ENCODE data around the gene RAP1GAP2. TPM values are rescaled to one million over a fixed set of nuclear protein-coding genes. Genes with fewer than 3 reads are reported as not detected.
A peak's percentile ranks its signal among the peaks of the same experiment; 100 is the strongest.

RAP1GAP2 gene
- total RNA-seq, 1 donor from 2014 or later, result 17.0 TPM

- no peaks in the 10 kb centered on the region for H3K9me3 ChIP-seq
- H3K27me3 ChIP-seq (ENCODE audit: low read depth), result no peaks in the 10 kb centered on the region
- H3K36me3 ChIP-seq, result no peaks in the 10 kb centered on the region
- no peak for DNase-seq
- no peaks in the 10 kb centered on the region for H3K4me1 ChIP-seq
- intact Hi-C loops (cut with DNase I), result no loop called here
- H3K4me3 ChIP-seq, result no peak overlapping the region
- TF ChIP-seq CTCF (IDR thresholded peaks at IDR 0.05), result no peak
- no peak for ATAC-seq
- H3K27ac ChIP-seq, result no peak overlapping the region
These were observed 168.6 kb downstream of the RAP1GAP2 start for GRCh38 chr17:2964831-2965230.

GRCh38 chr17:2965621-2966595 lies 169.7 kb downstream of the RAP1GAP2 start:
- Histone ChIP-seq H3K4me3 (no peak overlapping the region), H3K36me3 (no peaks in the 10 kb centered on the region), H3K27ac (no peak overlapping the region), H3K4me1 (no peaks in the 10 kb centered on the region), H3K27me3 (ENCODE audit: low read depth) (no peaks in the 10 kb centered on the region), H3K9me3 (no peaks in the 10 kb centered on the region)
- TF ChIP-seq CTCF (IDR thresholded peaks at IDR 0.05), result no peak
- ATAC-seq (peak; percentile 89 to 92), DNase-seq (peak; percentile 59)
- intact Hi-C loops (cut with DNase I), result no loop called here

- no peak for TF ChIP-seq CTCF (IDR thresholded peaks at IDR 0.05)
- no peak overlapping the region for H3K4me3 ChIP-seq
- no peaks in the 10 kb centered on the region for H3K9me3 ChIP-seq
- no peak for ATAC-seq
- no peaks in the 10 kb centered on the region for H3K36me3 ChIP-seq
- intact Hi-C loops (cut with DNase I), result no loop called here
- no peaks in the 10 kb centered on the region for H3K27me3 ChIP-seq (ENCODE audit: low read depth)
- H3K4me1 ChIP-seq, result no peaks in the 10 kb centered on the region
- no peak for DNase-seq
- H3K27ac ChIP-seq, result no peak overlapping the region
These were observed 171.3 kb downstream of the RAP1GAP2 start for GRCh38 chr17:2967515-2967914.

- ATAC-seq (no peak), DNase-seq (no peak)
- no peak for TF ChIP-seq CTCF (IDR thresholded peaks at IDR 0.05)
- Histone ChIP-seq H3K4me1 (no peaks in the 10 kb centered on the region), H3K27me3 (ENCODE audit: low read depth) (no peaks in the 10 kb centered on the region), H3K27ac (no peak overlapping the region), H3K9me3 (no peaks in the 10 kb centered on the region), H3K36me3 (no peaks in the 10 kb centered on the region), H3K4me3 (no peak overlapping the region)
- intact Hi-C loops (cut with DNase I), result no loop called here
These were observed 175.6 kb downstream of the RAP1GAP2 start for GRCh38 chr17:2971851-2972250.

- ATAC-seq, result no peak
- no peak for TF ChIP-seq CTCF (IDR thresholded peaks at IDR 0.05)
- intact Hi-C loops (cut with DNase I), result no loop called here
- no peak overlapping the region for H3K27ac ChIP-seq
- H3K36me3 ChIP-seq, result no peaks in the 10 kb centered on the region
- no peaks in the 10 kb centered on the region for H3K4me1 ChIP-seq
- no peaks in the 10 kb centered on the region for H3K27me3 ChIP-seq (ENCODE audit: low read depth)
- DNase-seq, result no peak
- no peak overlapping the region for H3K4me3 ChIP-seq
- no peaks in the 10 kb centered on the region for H3K9me3 ChIP-seq
These were observed 176.5 kb downstream of the RAP1GAP2 start for GRCh38 chr17:2972749-2973148.

Measured in lower lobe of right lung (tissue), 2 donors.